Measurements from ENCODE around the gene ERBB4.

Gene ERBB4

GRCh38 chr2:212142631-212143030 is 396.0 kb downstream of the ERBB4 start:
- Histone ChIP-seq H3K4me1 (ENCODE audit: insufficient read depth, low read length, poor library complexity, severe bottlenecking) (no peaks in the 10 kb centered on the region), H3K4me2 (ENCODE audit: low read depth, low read length, poor library complexity, severe bottlenecking) (no peak overlapping the region), H3K9ac (ENCODE audit: low read depth, low read length, poor library complexity, severe bottlenecking) (no peak overlapping the region), H2AFZ (ENCODE audit: low read length) (peak overlapping the region; percentile 74; the same call in 1 of the 2 replicates), H3K4me3 (ENCODE audit: low read length, poor library complexity, severe bottlenecking) (no peak overlapping the region), H3K27me3 (ENCODE audit: insufficient read depth, low read length, poor library complexity, severe bottlenecking) (no peaks in the 10 kb centered on the region), H3K79me2 (ENCODE audit: insufficient read depth, low read length) (no peaks in the 10 kb centered on the region), H3K36me3 (ENCODE audit: insufficient read depth, low read length) (no peaks in the 10 kb centered on the region), H3F3A (ENCODE audit: low read depth) (no peaks in the 10 kb centered on the region), H3K9me2 (replicated peaks; ENCODE audit: low read depth, low read length) (no peaks in the 10 kb centered on the region), H3K9me3 (ENCODE audit: insufficient read depth, low read depth, low read length) (no peaks in the 10 kb centered on the region), H4K20me1 (ENCODE audit: insufficient read depth, low read length, poor library complexity, severe bottlenecking) (no peaks in the 10 kb centered on the region)
- TF ChIP-seq EZH2phosphoT487 (IDR thresholded peaks at IDR 0.05; ENCODE audit: borderline replicate concordance) (no peak), CTCF (conservative IDR thresholded peaks at IDR 0.05; ENCODE audit: low read length) (no peak)

GRCh38 chr2:212141499-212141898 is 397.1 kb downstream of the ERBB4 start:
- Histone ChIP-seq H3K27me3 (ENCODE audit: insufficient read depth, low read length, poor library complexity, severe bottlenecking) (no peaks in the 10 kb centered on the region), H3F3A (ENCODE audit: low read depth) (no peaks in the 10 kb centered on the region), H3K4me1 (ENCODE audit: insufficient read depth, low read length, poor library complexity, severe bottlenecking) (no peaks in the 10 kb centered on the region), H2AFZ (ENCODE audit: low read length) (no peak overlapping the region), H3K4me2 (ENCODE audit: low read depth, low read length, poor library complexity, severe bottlenecking) (no peak overlapping the region), H3K4me3 (ENCODE audit: low read length, poor library complexity, severe bottlenecking) (no peak overlapping the region), H3K9me2 (replicated peaks; ENCODE audit: low read depth, low read length) (no peaks in the 10 kb centered on the region), H3K9ac (ENCODE audit: low read depth, low read length, poor library complexity, severe bottlenecking) (no peak overlapping the region), H3K9me3 (ENCODE audit: insufficient read depth, low read depth, low read length) (no peaks in the 10 kb centered on the region), H4K20me1 (ENCODE audit: insufficient read depth, low read length, poor library complexity, severe bottlenecking) (no peaks in the 10 kb centered on the region), H3K79me2 (ENCODE audit: insufficient read depth, low read length) (no peaks in the 10 kb centered on the region), H3K36me3 (ENCODE audit: insufficient read depth, low read length) (no peaks in the 10 kb centered on the region)
- TF ChIP-seq CTCF (conservative IDR thresholded peaks at IDR 0.05; ENCODE audit: low read length) (no peak), EZH2phosphoT487 (IDR thresholded peaks at IDR 0.05; ENCODE audit: borderline replicate concordance) (no peak)

DNA sequence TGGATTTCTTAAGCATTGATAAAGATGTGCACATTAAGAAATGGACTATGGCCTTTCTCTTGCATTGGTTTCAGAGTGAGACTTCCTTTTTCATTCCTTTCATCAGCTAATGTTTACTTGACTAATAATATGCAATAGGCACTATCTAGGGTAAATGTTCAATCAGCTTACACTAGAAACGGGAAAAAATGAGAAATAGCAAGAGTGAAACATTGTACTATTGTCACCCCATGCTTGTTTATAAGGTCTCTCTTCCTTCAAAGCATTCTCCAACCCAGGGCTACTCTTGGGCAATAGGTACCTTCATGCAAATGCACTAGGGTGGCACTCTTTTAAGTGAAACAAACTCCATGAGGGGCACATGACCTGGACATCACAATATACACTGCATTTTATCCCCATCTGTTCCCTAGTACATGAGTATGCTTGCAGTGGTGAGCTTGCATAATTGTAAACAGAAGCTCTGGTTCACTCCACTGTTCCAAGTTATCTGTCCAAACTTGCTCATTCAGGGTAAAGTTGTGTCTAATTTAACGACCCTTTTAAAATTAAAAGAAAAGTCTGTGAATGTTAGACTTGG is 402.3 kb downstream of the ERBB4 start:
- no peaks in the 10 kb centered on the region for H3K79me2 ChIP-seq (ENCODE audit: insufficient read depth, low read length)
- no peak overlapping the region for H2AFZ ChIP-seq (ENCODE audit: low read length)
- no peaks in the 10 kb centered on the region for H3K9me2 ChIP-seq (replicated peaks; ENCODE audit: low read depth, low read length)
- no peak overlapping the region for H3K9ac ChIP-seq (ENCODE audit: low read depth, low read length, poor library complexity, severe bottlenecking)
- no peaks in the 10 kb centered on the region for H4K20me1 ChIP-seq (ENCODE audit: insufficient read depth, low read length, poor library complexity, severe bottlenecking)
- no peak overlapping the region for H3K4me2 ChIP-seq (ENCODE audit: low read depth, low read length, poor library complexity, severe bottlenecking)
- H3K4me3 ChIP-seq (ENCODE audit: low read length, poor library complexity, severe bottlenecking): no peak overlapping the region
- no peaks in the 10 kb centered on the region for H3F3A ChIP-seq (ENCODE audit: low read depth)
- TF ChIP-seq EZH2phosphoT487 (IDR thresholded peaks at IDR 0.05; ENCODE audit: borderline replicate concordance) (no peak), CTCF (conservative IDR thresholded peaks at IDR 0.05; ENCODE audit: low read length) (no peak)
- H3K27me3 ChIP-seq (ENCODE audit: insufficient read depth, low read length, poor library complexity, severe bottlenecking): no peaks in the 10 kb centered on the region
- no peaks in the 10 kb centered on the region for H3K9me3 ChIP-seq (ENCODE audit: insufficient read depth, low read depth, low read length)
- H3K36me3 ChIP-seq (ENCODE audit: insufficient read depth, low read length): no peaks in the 10 kb centered on the region
- no peaks in the 10 kb centered on the region for H3K4me1 ChIP-seq (ENCODE audit: insufficient read depth, low read length, poor library complexity, severe bottlenecking)
